ENCODE results near the gene NDUFV3. TPM values are rescaled to one million over a fixed set of nuclear protein-coding genes. Genes with fewer than 3 reads are reported as not detected.
"Not testable (repeated sequence)": the region's sequence is repeated elsewhere in the genome, so short reads cannot be mapped to it uniquely, and the experiment has no call there.

NDUFV3 gene
- polyA plus RNA-seq, 3 donors: 36.9 to 39.7 (median 39.6) TPM

- DNase-seq (ENCODE audit: low read depth in 3 of 3, low spot score in 2 of 3): peak; percentile 94 to 99 (median 97)
Observed at GRCh38 chr21:42878993-42879787, 13.9 kb upstream of the NDUFV3 start, which contains the start of gene WDR4. WDR4 (minus strand) TSS chr21:42879539; CDS start chr21:42879495, 44 bp downstream.

DNA sequence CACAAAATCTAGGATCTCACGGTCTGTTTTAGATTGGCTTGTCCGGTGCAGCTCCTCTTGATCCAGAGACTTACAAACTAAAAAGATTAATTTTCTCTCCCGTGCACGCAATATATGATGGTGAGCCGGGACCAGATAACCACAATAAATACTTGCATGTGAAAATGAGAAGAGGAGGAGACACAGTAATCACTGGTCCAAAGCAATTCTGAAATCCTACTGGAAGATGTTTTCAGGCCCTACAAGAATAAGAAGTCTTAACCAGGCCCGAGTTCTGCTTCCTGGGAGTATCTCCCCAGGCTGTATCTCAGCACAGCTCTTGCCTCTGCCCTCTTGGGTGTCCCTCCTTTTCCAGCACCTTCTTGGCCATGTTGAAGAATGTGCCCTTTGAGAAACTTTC lies 12.8 kb upstream of the NDUFV3 start:
- no peak for DNase-seq (ENCODE audit: low read depth in 3 of 3, low spot score in 2 of 3)

GRCh38 chr21:42883921-42884320 lies 9.2 kb upstream of the NDUFV3 start:
- DNase-seq (ENCODE audit: low read depth in 3 of 3, low spot score in 2 of 3): no peak

GRCh38 chr21:42887326-42887725 lies 5.8 kb upstream of the NDUFV3 start:
- DNase-seq (ENCODE audit: low read depth in 3 of 3, low spot score in 2 of 3): no peak

DNA sequence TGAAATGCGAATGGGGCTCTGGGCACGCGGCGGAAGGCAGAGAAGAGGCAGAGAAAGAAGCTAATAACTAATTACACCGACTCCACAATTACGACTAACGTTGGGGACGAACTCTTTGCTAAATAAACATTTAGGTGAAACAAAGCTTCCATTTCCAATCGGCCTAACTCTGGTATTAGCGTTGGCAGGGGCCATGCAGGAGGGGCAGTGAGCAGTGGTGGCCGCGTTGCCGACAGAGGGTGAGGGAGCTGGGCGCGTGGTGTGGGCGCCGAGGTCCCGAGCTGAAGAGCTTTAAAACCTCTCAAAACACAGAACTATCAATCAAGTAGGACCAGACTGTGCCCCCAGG lies 553 bp upstream of the NDUFV3 start:
- DNase-seq (ENCODE audit: low read depth in 3 of 3, low spot score in 2 of 3): peak in 1 of 3 donors; percentile 66

DNA sequence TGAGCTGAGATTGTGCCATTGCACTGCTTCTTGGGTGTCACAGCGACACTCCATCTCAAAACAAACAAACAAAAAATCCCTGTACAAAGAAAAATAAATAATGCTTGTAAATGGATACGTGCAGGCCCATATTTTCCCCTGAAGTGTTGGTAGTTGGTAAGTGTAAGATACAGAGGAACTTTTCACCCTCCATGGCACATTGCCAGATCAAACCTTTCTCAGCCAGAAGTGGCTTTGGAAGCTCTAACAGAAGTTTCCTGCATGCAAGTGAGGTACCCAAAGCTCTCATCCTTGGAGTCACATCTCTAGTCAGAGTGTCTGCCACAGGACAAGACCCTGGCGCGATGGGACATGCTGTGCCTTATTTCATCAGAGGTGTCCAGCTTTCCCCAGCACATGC lies 7.3 kb downstream of the NDUFV3 start:
- no peak for DNase-seq (ENCODE audit: low read depth in 3 of 3, low spot score in 2 of 3)

DNA sequence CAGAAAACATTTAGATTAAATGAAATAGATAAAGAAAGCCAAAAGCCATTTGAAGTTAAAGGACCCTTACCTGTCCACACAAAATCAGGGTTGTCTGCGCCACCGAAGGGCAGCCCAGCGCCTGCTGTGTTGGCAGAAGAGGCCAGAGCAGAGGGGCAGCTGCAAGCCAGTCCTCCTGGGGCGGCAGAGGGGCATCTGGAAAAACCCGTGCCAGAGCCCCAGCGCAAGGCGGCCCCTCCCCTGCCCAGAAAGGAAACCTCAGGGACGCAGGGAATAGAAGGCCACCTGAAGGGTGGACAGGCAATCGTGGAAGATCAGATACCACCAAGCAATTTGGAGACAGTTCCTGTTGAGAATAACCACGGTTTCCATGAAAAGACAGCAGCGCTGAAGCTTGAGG lies 10.7 kb downstream of the NDUFV3 start:
- no peak for DNase-seq (ENCODE audit: low read depth in 3 of 3, low spot score in 2 of 3)

GRCh38 chr21:42905195-42905594 lies 12.1 kb downstream of the NDUFV3 start:
- DNase-seq (ENCODE audit: low read depth in 3 of 3, low spot score in 2 of 3): no peak

DNA sequence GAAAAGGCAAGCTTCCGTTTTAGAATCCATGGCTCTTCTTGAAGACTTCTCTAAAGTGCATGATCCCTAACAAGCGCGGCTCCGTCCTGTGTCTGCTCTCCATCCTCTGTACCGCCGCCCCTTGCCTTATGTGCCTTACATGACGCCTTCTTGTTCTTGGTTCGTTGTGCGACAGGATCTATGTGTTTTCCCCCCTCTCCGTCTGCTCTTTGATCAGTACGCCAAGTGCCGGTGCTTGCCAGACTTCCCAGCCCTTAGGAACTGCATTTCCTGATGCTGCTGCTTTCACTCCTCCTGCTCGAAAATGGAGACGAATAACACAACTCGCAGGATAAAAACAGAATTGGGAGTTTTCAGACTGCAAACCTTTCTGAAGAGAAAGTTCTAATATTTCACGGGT lies 13.1 kb downstream of the NDUFV3 start:
- DNase-seq (ENCODE audit: low read depth in 3 of 3, low spot score in 2 of 3): no peak

DNA sequence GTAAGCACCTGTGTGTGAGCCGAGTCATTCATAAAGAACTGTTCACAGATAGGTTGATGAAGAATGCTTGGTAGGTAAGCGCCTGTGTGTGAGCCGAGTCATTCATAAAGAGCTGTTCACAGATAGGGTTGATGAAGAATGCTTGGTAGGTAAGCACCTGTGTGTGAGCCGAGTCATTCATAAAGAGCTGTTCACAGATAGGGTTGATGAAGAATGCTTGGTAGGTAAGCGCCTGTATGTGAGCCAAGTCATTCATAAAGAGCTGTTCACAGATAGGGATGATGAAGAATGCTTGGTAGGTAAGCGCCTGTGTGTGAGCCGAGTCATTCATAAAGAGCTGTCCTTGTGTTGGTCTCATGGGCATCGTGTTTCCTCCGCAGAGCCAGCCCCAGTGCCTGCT lies 15.4 kb downstream of the NDUFV3 start:
- not testable (repeated sequence) for DNase-seq (ENCODE audit: low read depth in 3 of 3, low spot score in 2 of 3)

DNA sequence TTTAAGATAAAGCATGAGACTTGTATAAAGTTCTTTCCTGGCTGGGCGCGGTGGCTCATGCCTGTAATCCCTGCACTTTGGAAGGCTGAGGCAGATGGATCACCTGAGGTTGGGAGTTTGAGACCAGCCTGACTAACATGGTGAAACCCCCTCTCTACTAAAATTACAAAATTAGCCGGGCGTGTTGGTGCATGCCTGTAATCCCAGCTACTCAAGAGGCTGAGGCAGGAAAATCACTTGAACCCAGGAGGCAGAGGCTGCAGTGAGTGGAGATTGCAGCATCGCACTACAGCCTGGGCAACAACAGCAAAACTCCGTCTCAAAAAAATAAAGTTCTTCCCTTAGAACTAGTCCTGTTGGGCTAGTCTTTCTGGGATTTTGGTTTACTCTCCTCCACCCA lies 18.8 kb downstream of the NDUFV3 start:
- not testable (repeated sequence) for DNase-seq (ENCODE audit: low read depth in 3 of 3, low spot score in 2 of 3)

DNA sequence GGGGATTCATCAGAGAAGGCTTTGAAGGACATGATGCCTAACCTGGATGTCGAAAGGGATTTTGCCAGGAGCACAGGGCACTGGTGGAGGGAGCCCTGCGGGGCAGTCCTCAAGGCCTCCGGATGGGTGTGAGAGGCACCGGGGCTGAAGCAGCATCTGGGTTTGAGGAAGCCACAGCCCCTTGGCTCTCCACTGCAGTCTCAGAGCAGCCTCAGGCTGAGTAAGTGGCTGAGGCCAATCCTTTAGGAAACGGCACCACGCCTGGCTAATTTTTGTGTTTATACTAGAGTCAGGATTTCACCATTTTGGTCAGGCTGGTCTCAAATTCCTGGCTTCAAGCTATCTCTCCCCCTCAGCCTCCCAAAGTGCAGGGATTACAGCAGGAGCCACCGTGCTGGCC lies 20.4 kb downstream of the NDUFV3 start:
- DNase-seq (ENCODE audit: low read depth in 3 of 3, low spot score in 2 of 3): peak in 1 of 3 donors; percentile 39

GRCh38 chr21:42918291-42918690 lies 25.2 kb downstream of the NDUFV3 start:
- DNase-seq (ENCODE audit: low read depth in 3 of 3, low spot score in 2 of 3): no peak

DNA sequence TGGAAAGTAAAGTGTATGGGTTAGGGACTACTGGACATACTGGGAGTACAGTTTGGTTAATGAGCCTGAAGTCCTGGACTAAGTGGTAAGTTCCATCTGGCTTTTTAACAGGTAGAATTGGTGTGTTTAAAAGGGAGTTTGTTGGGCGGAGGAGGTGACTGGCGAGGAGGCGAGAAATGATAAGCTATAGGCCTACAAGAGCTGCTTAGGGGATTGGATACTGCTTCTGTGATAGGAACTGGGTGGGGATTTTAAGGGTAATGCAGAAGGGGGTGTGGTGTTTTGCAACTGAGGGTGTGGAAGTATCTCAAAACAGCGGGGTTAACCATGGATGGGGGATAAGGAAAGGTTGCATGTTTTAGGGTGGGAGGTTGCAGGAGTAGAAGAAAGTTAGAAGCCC lies 28.8 kb downstream of the NDUFV3 start:
- no peak for DNase-seq (ENCODE audit: low read depth in 3 of 3, low spot score in 2 of 3)

GRCh38 chr21:42922918-42923317 lies 29.8 kb downstream of the NDUFV3 start:
- DNase-seq (ENCODE audit: low read depth in 3 of 3, low spot score in 2 of 3): no peak

- DNase-seq (ENCODE audit: low read depth in 3 of 3, low spot score in 2 of 3): peak; percentile 62 to 78 (median 74)
Observed at GRCh38 chr21:42923553-42924432, 30.7 kb downstream of the NDUFV3 start.

DNA sequence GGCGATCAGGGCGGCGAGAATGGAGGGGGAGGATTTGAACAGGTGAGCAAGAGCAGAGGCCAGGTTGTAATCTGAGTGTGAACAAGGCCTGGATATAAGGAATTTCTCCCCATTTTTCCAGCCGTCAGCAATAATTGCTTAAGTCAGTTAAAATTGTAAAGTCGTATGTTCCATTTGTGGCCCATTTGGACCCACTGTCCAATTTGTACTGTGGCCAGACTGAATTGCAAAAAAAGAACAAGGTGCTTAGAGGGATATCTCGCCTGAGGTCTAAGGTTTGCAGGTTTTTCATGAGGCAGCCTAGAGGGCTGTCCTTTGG lies 31.3 kb downstream of the NDUFV3 start:
- no peak for DNase-seq (ENCODE audit: low read depth in 3 of 3, low spot score in 2 of 3)

DNA sequence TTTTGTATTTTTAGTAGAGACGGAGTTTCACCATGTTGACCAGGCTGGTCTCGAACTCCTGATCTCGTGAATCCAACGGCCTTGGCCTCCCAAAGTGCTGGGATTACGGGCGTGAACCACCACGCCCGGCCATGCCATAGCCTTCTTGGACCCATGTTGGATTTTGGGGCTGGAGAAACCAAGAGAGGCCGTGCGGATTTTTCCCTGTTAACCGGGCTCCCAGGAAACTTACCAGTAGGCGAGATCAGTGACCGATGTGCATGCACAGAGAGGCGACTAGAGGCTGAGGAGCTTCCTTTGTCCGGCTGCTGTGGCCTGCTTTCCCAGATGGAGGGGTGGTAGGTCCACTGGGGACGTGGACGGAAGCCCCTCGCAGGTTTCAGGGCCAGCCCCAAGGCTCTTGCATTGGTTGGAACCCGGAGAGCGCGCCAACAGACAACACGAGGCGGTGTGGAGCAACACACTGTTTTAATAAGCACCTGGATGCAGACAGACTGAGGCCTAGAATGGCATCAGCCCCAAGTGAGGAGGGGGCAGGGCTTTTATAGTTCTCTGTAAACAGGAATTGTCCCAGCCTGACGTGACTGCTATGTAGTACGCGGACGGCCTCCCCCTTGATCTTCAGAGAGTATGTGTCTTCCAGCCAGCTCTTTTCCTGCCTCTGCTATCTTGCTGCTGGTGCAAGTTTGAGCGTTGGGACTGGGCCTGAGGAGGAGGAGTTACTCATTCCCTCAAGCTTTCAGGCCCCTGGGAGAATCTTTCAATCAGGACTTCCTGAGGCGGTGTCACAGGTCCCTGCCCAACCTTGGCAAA lies 32.2 kb downstream of the NDUFV3 start, which contains the start of gene ERVH48-1:
ERVH48-1 (minus strand) TSS at position 517 of the 813 bp plus-strand sequence. CDS start 6,624 bp downstream, outside the sequence.
- no peak for DNase-seq (ENCODE audit: low read depth in 3 of 3, low spot score in 2 of 3)

DNA sequence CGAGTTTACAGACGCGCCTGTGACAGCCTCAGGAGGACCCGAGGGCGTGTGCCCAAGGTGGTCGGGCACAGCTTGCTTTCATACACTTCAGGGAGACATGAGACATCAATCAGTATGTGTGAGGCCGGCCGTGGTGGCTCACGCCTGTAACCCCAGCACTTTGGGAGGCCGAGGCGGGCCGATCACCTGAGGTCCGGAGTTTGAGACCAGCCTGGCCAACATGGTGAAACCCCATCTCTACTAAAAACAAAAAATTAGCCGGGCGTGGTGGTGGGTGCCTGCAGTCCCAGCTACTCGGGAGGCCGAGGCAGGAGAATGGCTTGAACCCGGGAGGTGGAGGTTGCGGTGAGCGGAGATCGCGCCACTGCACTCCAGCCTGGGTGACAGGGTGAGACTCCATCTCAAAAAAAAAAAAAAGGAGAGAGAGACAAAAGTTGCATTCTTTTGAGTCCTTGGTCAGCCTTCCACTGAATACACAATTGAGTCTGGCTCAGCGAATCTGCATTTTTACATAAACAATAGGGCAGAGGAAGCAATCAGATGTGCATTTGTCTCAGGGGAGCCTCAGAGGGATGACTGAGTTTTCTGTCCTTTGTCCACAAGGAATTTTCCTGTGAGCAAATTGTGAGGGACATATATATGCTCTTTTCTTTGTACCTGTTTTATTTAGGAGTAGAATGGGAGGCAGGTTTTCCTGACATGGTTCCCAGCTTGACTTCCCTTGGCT lies 34.5 kb downstream of the NDUFV3 start:
- not testable (repeated sequence) for DNase-seq (ENCODE audit: low read depth in 3 of 3, low spot score in 2 of 3)

- no peak for DNase-seq (ENCODE audit: low read depth in 3 of 3, low spot score in 2 of 3)
Observed at GRCh38 chr21:42929969-42930368, 36.9 kb downstream of the NDUFV3 start.

Measured in right renal cortex interstitium (tissue), 3 donors.